NCI-H187 treated with DMSO at 0.1 percent for 48 hours (cell line): Measurements from ENCODE around the gene WDR17.
"Not testable (repeated sequence)": the region's sequence is repeated elsewhere in the genome, so short reads cannot be mapped to it uniquely, and the experiment has no call there.

Experiments used
- DNase-seq: peaks from one replicate; lab custom pipeline; 2025; lab: John Stamatoyannopoulos, UW

Gene WDR17

GRCh38 chr4:176193126-176193525 lies 127.5 kb downstream of the WDR17 start:
- no peak for DNase-seq

- DNase-seq, result no peak
Measured at GRCh38 chr4:176193938-176194337, 128.3 kb downstream of the WDR17 start.

- DNase-seq, result peak; percentile 34
Measured at GRCh38 chr4:176195184-176195978, 129.7 kb downstream of the WDR17 start, which contains the start of gene SPATA4. TSS of gene SPATA4 (minus strand) at chr4:176195585. CDS start at chr4:176195562, 23 bp downstream.

- no peak for DNase-seq
Measured at GRCh38 chr4:176198316-176198903, 132.8 kb downstream of the WDR17 start.

GRCh38 chr4:176205299-176205698 lies 139.7 kb downstream of the WDR17 start:
- no peak for DNase-seq

GRCh38 chr4:176207839-176208238 lies 142.2 kb downstream of the WDR17 start:
- DNase-seq, result no peak

- DNase-seq, result no peak
Measured at GRCh38 chr4:176209535-176209934, 143.9 kb downstream of the WDR17 start.

- no peak for DNase-seq
Measured at GRCh38 chr4:176210101-176210500, 144.5 kb downstream of the WDR17 start.

GRCh38 chr4:176210579-176211296 lies 145.1 kb downstream of the WDR17 start:
- no peak for DNase-seq

GRCh38 chr4:176212351-176212750 lies 146.7 kb downstream of the WDR17 start:
- not testable (repeated sequence) for DNase-seq

GRCh38 chr4:176217510-176217909 lies 151.9 kb downstream of the WDR17 start:
- DNase-seq, result no peak

GRCh38 chr4:176222149-176222548 lies 156.5 kb downstream of the WDR17 start:
- no peak for DNase-seq

- DNase-seq, result no peak
Measured at GRCh38 chr4:176223561-176223960, 157.9 kb downstream of the WDR17 start.

- DNase-seq, result no peak
Measured at GRCh38 chr4:176226736-176227135, 161.1 kb downstream of the WDR17 start.

- no peak for DNase-seq
Measured at GRCh38 chr4:176229645-176230044, 164.0 kb downstream of the WDR17 start.
